ENCODE measurements around the gene FDPS.
"Not testable (repeated sequence)": the region's sequence is repeated elsewhere in the genome, so short reads cannot be mapped to it uniquely, and the experiment has no call there.

FDPS gene

DNA sequence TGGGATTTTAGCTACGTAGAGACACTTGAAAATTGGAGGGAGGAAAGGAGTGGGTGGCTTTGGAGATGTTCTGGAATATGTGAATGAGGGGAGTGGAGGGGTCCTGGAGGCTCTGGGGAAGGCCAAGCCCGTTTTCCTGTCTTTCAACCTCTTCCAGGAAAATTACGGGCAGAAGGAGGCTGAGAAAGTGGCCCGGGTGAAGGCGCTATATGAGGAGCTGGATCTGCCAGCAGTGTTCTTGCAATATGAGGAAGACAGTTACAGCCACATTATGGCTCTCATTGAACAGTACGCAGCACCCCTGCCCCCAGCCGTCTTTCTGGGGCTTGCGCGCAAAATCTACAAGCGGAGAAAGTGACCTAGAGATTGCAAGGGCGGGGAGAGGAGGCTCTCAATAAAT, 11.6 kb downstream of the FDPS start:
- no peak for DNase-seq (ENCODE audit: low read depth)

GRCh38 chr1:155320661-155321617, 12.3 kb downstream of the FDPS start, which contains the start of gene RUSC1:
TSS of gene RUSC1 (plus strand) at chr1:155320894. CDS start at chr1:155321774, 880 bp downstream.
- peak; percentile 36 for DNase-seq (ENCODE audit: low read depth)

GRCh38 chr1:155321639-155322503, 13.2 kb downstream of the FDPS start:
- no peak for DNase-seq (ENCODE audit: low read depth)

DNA sequence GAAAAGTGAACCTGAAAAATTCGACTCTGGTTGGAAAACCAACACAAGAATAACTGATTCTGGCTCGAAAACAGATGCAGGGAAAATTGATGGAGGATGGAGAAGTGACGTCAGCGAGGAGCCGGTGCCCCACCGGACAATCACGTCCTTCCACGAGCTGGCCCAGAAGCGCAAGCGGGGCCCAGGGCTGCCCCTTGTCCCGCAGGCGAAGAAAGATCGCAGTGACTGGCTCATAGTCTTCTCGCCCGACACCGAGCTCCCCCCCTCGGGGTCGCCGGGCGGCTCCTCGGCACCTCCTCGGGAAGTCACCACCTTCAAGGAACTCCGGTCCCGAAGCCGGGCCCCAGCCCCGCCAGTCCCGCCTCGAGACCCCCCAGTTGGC, 13.9 kb downstream of the FDPS start:
- DNase-seq (ENCODE audit: low read depth) = no peak

GRCh38 chr1:155322953-155323728, 14.5 kb downstream of the FDPS start:
- peak; percentile 75 for DNase-seq (ENCODE audit: low read depth)

DNA sequence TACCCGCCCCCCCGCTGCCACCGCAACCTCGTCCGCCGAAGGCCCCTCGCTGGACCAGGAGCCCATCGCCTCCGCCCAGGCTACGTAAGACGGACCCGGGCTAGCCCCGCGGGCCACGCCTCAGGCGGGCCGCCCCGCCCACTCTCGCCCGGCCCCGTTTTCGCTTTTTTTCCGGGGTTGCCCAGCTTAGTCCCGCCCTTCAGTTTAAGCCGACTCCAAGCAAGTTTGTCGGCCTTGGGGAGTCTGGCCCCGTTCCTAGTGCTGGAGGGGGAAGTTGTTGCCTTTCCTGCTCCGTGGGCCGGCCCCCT, 15.0 kb downstream of the FDPS start:
- peak; percentile 69 for DNase-seq (ENCODE audit: low read depth)

GRCh38 chr1:155324037-155324716, 15.5 kb downstream of the FDPS start:
- peak; percentile 66 for DNase-seq (ENCODE audit: low read depth)

GRCh38 chr1:155324717-155325602, 16.3 kb downstream of the FDPS start:
- DNase-seq (ENCODE audit: low read depth) = no peak

DNA sequence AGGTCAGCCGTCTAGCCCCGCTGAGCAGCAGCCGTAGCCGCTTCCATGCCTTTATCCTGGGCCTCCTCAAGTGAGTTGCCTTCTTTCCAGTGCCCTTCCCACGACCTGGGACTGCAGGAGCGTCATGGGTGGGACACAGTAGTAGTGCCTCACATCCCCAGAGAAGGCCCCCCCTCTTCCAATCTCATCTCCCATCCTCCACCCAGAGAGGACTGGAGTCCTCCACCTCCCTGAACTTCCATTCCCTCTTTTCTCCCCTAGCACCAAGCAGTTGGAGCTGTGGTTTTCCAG, 16.9 kb downstream of the FDPS start:
- no peak for DNase-seq (ENCODE audit: low read depth)

- DNase-seq (ENCODE audit: low read depth) = no peak
Measured at GRCh38 chr1:155326020-155326526, 17.4 kb downstream of the FDPS start.

- no peak for DNase-seq (ENCODE audit: low read depth)
Measured at GRCh38 chr1:155326631-155327037, 18.0 kb downstream of the FDPS start.

DNA sequence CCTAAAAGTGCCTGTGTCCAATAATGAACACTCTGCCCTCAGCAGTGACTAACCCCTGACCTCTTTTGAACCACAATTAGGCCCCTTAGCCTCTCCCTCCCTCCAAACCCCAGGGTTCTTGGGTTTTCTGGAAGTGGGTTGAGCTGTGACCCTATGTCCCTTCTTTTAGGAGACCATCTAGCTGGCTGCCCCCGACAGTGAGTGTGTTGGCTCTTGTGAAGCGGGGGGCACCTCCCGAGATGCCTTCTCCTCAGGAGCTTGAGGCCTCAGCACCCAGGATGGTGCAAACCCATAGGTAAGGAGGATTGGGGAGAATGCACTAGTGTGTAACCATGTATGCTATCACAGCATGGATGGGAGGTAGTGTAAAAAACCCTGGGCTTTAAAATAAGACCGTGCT, 19.3 kb downstream of the FDPS start:
- DNase-seq (ENCODE audit: low read depth) = no peak

- not testable (repeated sequence) for DNase-seq (ENCODE audit: low read depth)
Measured at GRCh38 chr1:155328856-155329255, 20.2 kb downstream of the FDPS start.

GRCh38 chr1:155329980-155330598, 21.4 kb downstream of the FDPS start:
- DNase-seq (ENCODE audit: low read depth) = no peak

- DNase-seq (ENCODE audit: low read depth) = no peak
Measured at GRCh38 chr1:155334962-155335361, 26.3 kb downstream of the FDPS start.

DNA sequence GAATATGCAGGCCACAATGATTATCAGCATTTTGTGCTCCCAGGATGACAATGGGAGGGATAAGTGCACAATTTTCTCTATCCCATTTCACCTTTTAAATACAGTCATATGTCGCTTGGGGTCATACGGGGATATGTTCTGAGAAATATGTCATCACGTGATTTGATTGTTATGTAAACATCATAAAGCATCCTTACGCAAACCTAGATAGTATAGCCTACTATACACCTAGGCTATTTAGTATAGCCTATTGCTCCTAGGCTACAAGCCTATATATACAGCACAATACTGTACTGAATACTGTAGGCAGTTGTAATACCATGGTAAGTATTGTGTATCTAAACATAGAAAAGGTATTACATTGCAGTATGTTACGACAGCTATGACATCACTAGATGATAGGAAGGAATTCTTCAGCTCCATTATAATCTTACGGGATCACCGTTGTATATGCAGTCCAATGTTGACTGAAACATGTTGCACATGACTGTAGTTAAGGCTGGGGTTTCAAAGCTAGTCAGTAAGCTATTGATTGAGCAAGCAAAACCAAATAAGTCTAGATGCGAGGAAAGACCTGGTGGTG, 30.9 kb downstream of the FDPS start:
- DNase-seq (ENCODE audit: low read depth) = no peak

DNA sequence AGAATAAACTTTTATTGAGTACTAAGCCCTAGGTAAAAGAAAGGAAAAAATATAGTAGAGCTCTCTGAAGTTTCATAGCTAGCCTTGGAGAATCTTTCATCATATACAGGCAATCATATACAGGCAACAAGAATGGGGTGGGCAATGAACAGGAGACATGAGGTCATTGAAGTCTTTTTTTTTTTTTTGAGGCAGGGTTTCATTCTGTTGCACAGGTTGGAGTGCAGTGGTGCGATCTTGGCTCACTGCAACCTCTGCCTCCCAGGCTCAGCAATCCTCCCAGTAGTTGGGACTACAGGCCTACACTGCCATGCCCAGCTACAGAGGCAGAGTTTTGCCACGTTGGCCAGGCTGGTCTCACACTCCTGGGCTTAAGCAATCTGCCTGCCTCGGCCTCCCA, 34.2 kb downstream of the FDPS start:
- DNase-seq (ENCODE audit: low read depth) = no peak

GRCh38 chr1:155352631-155353030, 44.0 kb downstream of the FDPS start:
- DNase-seq (ENCODE audit: low read depth) = no peak

DNA sequence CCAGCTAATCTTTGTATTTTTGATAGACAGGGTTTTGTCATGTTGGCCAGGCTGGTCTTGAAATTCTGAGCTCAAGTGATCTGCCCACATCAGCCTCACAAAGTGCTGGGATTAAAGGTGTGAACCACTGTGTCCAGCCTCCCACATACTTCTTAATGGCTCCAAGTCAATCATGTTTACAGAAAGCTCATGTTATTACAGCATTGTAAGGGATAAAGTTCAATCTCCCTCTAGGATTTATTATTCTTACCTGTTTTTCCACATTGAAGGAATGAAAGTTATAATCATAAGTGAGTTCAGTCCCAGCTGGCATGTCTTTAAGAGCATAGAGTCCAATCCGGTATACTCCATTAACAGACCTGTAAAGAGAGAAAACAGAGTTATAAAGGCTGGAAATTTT, 51.4 kb downstream of the FDPS start:
- DNase-seq (ENCODE audit: low read depth) = no peak
